ENCODE data around the gene NAALADL1.
A peak's percentile ranks its signal among the peaks of the same experiment; 100 is the strongest.
"Not testable (repeated sequence)": the region's sequence is repeated elsewhere in the genome, so short reads cannot be mapped to it uniquely, and the experiment has no call there.

NAALADL1 gene

GRCh38 chr11:65008873-65009272 lies 49.5 kb downstream of the NAALADL1 start:
- no peak for DNase-seq

GRCh38 chr11:65008016-65008415 lies 50.3 kb downstream of the NAALADL1 start:
- DNase-seq = no peak

GRCh38 chr11:65003968-65004367 lies 54.4 kb downstream of the NAALADL1 start:
- not testable (repeated sequence) for DNase-seq

GRCh38 chr11:65003282-65003681 lies 55.1 kb downstream of the NAALADL1 start:
- DNase-seq = no peak

GRCh38 chr11:65002706-65003105 lies 55.6 kb downstream of the NAALADL1 start:
- DNase-seq = no peak

- DNase-seq = no peak
Measured at GRCh38 chr11:64999478-64999877, 58.9 kb downstream of the NAALADL1 start.

GRCh38 chr11:64998690-64999431 lies 59.5 kb downstream of the NAALADL1 start:
- no peak for DNase-seq

- DNase-seq = no peak
Measured at GRCh38 chr11:64998141-64998540, 60.2 kb downstream of the NAALADL1 start.

- peak; percentile 69 for DNase-seq
Measured at GRCh38 chr11:64996710-64997380, 61.5 kb downstream of the NAALADL1 start, which contains the start of gene BATF2. Gene BATF2 (minus strand): TSS chr11:64996971. CDS start chr11:64996914, 57 bp downstream.

GRCh38 chr11:64996327-64996709 lies 62.0 kb downstream of the NAALADL1 start:
- no peak for DNase-seq
